OCI-M2 (cell line): Measurements from ENCODE around the gene CASS4.

ENCODE experiments used
- DNase-seq: peaks from one replicate; lab custom pipeline; 2025; ENCODE audit not compliant: unreplicated experiment; lab: John Stamatoyannopoulos, UW

CASS4 gene

GRCh38 chr20:56422824-56423189 lies 10.7 kb downstream of the CASS4 start:
- DNase-seq: no peak

DNA sequence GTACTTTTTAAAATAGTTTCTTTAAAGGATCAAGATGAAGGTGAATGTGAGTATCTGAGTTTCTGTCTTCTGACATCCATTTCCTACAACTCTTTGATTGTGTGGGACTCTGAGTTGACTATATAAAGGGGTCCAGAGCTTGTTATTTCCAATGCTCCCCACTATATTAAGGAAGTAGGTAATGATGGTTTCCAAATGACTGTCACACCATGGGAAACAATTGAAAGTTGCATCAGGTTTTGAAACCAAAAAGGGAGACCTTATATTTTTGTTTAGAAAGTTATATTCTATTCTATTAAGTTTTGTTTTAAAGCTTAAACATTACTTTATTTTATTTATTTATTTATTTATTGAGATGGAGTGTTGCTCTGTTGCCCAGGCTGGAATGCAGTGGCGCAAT lies 11.2 kb downstream of the CASS4 start:
- DNase-seq: no peak

- DNase-seq: no peak
These were observed 11.8 kb downstream of the CASS4 start for GRCh38 chr20:56423886-56424285.

- DNase-seq: no peak
These were observed 12.9 kb downstream of the CASS4 start for GRCh38 chr20:56424931-56425330.

DNA sequence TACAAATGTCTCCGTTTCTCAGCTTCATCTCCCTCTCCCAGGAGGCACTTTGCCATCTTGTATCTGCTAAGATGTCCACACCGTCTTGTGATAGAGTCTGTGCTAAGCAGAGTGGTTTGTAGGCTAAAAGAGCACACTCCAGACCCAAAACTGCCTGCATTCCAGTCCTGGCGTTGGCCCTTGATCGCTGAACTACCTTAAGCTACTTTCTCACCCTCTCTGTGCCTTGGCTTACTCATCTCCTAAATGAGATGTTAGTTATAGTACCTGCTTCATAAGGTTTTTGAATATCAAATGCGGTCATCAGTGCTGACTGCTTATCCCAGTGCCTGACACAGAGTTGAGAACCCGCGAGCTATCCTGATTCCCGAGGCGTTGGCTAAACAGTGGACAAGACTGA lies 14.0 kb downstream of the CASS4 start:
- no peak for DNase-seq

- DNase-seq: no peak
These were observed 14.9 kb downstream of the CASS4 start for GRCh38 chr20:56426926-56427325.

DNA sequence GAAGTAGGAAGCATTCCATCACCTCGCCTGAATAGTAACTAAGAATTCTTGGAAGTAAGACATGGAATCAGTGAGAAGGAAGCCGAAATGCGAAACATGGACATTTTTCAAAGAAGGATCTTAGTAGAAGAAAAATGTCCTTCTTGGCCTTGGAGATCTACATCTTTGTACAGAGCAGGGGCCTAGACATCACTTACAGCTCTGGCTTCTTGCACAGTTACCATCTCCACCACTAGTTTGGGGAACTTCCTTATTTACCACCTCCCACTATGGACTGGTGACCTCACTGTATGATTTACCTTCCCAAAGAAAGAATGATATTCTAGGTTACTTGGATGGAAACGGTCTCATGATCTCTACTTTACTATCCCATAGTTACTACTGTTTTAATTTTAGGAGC lies 15.7 kb downstream of the CASS4 start:
- DNase-seq: no peak

DNA sequence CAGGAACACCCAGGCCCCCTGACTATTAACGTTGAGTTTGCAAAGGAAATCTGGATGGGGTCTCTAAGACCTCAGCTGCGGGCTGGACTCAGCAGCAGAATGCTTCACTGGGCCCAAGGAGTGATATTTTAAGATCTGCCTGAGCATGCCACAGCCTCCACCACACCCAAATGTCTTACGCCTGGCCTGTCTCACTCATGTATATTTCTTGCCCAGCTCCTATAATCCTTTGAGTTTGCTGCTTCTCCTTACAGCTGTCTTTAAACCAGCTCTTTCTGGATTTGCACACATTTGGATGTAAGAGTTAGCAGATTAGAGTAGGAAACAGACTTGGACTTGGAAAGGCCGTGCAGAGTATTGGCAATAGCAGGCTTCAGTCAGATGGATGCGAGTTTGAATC lies 16.4 kb downstream of the CASS4 start:
- DNase-seq: no peak

DNA sequence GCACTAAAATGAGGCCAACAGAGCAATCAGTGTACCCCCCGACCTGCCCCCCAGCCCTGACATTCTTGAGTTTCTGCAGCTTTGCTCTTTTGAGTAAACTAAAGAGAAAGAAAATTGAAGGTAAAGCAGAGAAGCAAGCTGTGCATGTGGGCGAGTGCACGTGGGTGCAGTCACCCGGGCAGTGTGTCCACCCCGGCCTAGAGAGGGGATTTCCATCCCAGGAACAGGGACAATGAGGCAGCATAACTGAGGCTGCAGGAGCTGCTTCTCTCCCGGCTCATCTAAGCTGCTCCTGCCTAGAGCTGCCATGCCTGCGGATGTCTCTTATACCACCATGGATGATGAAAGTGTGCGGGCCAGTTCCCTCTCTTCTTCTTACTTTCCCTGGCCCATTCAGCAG lies 16.8 kb downstream of the CASS4 start:
- no peak for DNase-seq

DNA sequence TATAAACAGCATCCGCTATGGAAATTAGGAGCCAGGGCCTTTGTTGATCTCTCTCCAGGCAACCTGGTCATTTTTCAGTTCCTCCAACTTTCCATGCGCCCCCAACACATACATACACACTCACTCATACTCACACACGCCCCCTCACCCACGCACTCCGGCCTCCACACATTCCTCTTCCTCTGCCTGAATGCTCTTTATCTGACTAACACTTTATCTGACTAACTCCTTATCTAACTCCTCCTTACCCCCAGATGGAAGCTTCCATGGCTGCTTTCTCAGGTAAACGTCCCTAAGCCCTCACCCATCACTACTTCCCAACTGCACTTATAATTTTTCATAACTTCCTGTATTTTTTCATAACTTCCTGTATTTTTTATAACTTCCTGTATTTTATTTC lies 17.4 kb downstream of the CASS4 start:
- DNase-seq: no peak

DNA sequence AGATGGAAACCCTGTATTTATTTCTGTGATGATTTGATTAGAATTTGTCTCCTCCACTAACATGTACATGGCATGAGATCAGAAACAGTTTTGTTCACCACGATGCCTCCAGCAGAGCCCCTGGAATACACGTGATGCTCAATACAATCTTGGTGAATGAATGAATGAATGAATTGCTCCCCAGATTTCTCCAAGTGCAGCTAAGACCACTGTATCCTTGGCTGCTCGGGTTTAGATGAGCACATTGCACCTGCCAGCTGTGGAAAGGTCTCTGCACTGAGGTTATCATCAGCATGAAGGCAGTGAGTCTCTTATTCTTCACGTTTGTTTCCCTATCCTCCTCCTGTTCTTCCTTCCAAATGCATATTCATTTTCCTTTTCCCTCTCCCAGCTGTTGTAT lies 17.9 kb downstream of the CASS4 start:
- DNase-seq: no peak

GRCh38 chr20:56430461-56430860 lies 18.4 kb downstream of the CASS4 start:
- no peak for DNase-seq

DNA sequence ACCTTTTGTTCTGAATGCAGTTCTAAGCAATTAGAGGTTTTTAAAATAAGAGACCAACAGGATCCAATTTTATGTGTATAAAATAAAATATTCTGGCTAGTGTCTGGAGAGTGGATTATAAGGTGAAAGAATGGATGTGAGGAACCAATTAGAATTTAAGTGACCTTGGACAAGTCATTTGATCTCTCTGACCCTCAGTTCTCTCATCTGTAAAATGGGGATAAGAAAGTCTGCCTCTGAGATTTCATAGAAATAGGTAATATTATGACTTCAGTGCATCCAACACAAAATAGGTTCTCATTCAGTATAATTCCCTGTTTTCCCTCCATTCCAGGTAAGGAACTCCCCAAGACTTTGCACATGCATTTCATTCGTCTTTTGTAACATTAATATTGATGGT lies 18.9 kb downstream of the CASS4 start:
- no peak for DNase-seq

- no peak for DNase-seq
These were observed 19.4 kb downstream of the CASS4 start for GRCh38 chr20:56431471-56431870.

DNA sequence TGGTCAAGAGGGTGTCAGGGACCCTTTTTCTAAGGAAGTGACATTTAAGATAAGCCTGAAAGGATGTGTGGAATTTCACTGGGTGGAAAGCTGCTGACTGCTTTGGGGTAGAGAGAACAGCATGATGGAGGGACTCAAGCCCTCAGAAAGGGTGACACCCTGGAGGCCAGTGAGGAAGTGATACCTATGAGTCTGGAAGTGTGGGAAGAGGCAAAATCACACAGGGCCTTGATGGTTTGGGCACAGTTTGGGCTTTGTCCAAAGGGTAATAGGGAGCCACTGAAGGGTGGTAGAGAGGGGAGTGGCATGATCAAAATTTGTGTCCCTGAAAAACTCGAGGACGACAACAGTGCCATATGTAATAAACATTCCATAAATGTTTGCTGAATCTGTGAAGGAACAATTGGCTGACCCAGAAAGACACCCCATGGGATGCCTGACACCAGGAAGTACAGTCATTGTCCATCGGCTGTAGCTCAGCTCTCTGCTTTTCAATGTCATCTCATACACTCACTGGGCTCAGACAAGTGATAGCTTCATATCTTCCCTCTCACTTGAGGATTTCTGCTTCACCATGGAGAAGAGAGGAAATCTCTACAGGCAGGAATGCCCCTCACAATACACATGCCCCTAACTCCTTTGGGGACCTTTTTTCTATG lies 21.3 kb downstream of the CASS4 start:
- DNase-seq: no peak

DNA sequence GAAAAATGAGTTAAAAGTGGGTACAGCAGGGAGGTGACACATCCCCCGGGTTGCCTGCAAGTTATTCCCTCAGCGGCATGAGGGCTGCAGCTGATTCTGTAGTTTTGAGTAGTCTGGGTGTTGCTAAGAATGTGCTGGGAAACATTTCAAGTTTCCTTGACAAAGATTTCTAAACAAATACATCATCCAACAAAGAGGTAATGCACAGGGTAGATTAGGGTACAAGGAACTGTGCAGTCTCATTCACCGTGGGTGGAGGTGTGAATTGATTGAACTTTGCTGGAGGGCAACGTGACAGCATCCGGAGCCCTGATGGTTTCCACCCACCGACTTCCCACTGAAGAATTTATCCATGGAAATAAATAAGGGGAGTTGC lies 21.8 kb downstream of the CASS4 start:
- no peak for DNase-seq

DNA sequence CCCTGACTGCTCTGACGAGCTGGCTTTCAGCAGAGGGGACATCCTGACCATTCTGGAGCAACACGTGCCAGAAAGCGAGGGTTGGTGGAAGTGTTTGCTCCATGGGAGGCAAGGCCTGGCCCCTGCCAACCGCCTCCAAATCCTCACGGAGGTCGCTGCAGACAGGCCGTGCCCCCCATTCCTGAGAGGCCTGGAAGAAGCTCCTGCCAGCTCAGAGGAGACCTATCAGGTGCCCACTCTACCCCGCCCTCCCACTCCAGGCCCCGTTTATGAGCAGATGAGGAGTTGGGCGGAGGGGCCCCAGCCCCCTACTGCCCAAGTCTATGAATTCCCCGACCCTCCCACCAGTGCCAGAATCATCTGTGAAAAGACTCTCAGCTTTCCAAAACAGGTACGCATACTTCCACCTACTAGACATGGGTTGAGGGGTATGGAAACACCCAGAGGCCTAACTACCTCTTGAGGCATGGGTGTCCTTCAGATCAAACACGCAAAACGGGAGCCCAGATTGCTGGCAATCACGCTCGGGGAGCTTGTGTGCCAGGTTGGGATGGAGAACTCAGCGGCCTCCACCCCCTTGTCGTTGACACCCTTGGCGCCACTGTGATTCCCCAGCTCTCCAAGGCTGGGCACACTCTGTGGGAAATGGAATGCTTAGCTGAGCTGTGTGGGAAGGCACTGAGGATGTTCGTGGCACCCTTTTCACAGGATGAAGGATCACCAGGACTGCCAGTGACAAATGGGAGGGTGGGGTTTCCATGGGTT lies 25.3 kb downstream of the CASS4 start:
- no peak for DNase-seq

GRCh38 chr20:56438284-56438683 lies 26.2 kb downstream of the CASS4 start:
- no peak for DNase-seq

- no peak for DNase-seq
These were observed 27.8 kb downstream of the CASS4 start for GRCh38 chr20:56439771-56440291.

- DNase-seq: no peak
These were observed 28.4 kb downstream of the CASS4 start for GRCh38 chr20:56440346-56441007.

- DNase-seq: no peak
These were observed 30.6 kb downstream of the CASS4 start for GRCh38 chr20:56442389-56443365.
